NCI-H524 (cell line): ENCODE measurements around the gene SLC9A4.

Source experiments
- DNase-seq, 2 experiments: peaks; one replicate each; lab custom pipeline; 2025; lab: John Stamatoyannopoulos, UW

SLC9A4 gene

DNA sequence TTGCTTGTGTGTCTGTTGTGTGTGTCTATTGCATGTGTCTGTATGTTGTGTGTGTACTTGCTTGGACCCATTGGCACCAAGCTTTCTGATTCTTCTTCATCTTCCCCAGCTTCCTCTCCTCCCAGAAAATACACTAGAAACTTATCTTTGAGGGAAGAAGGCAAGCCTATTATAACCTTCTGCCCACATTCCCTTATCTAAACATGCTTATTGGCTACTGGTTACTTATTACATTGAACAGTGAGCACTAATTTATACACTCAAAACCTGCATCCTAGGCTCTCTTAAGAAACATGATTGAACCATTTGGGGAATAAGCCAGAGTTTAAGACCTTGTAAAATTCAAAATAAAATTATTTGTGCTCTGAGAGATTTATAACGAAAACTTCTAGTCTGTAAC is 26.5 kb downstream of the SLC9A4 start:
- no peak for DNase-seq

DNA sequence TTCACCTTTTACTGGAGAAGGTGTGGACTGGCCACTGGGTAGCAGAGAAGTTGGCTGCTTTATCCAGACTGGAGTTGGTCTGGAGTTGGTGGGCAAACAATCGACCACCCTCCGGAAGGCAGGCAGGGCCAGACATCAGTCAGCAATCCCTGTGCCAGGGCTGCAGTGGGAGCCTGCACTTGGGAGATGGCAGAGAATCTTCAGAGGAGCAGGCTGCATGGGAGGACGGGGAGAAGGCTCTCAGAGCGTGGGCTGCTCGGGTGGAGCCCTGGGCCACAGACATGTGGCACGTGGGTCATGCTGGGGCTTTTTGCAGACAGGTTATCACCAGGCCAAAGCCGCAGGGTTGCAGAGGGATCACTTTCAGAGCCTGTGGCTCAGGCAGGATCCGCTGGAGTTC is 29.6 kb downstream of the SLC9A4 start:
- DNase-seq, result no peak

DNA sequence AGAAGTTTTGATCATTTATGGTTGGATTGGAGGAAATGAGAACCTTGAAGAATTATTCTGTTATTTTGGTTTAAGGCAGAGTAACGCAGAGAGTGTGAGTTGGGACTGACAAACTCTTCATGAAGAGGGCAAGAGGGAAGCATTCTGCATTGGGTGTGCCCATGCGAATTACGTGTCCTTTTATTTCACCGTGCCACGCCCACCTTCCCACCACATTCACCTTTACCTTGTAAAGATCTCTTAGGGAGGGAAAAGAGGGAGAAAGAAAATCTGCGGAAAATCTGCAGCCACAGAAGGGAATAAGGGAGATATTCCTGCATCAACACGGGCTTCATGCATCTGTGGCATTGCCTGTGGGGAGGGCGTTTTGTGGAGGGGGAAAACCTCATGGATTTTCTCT is 31.8 kb downstream of the SLC9A4 start:
- DNase-seq, result no peak

DNA sequence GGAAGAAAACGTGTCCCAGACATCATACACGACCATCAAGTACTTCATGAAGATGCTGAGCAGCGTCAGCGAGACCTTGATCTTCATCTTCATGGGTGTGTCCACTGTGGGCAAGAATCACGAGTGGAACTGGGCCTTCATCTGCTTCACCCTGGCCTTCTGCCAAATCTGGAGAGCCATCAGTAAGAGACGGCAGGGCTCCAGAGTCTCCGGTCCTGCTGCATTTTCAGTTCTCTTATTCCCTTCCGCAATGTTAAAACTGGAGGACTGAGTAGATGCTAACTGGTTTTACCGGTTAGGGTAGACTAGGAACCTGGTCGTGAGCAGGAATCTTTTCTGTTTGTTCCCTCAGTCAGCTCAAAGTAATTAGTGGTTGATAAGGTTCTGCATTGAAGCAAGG is 32.3 kb downstream of the SLC9A4 start:
- no peak for DNase-seq

DNA sequence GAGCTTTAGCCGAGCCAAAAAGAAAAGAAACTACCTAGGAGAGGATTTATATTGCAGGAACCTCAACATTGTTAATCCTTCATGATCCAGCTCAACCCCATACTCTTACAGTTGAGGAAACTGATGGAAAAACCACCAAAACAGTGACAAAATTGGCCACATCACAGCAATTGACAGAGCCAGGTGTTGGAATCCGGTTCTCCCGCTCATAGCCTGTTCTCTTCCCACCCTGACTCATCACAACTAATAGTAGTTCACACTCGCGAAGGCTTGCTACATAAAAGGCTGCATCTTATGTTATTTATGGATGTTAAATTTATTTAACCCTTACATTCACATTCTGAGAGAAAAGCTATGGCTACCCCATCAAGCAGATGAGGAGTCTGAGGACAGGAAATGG is 33.7 kb downstream of the SLC9A4 start:
- DNase-seq, result no peak

DNA sequence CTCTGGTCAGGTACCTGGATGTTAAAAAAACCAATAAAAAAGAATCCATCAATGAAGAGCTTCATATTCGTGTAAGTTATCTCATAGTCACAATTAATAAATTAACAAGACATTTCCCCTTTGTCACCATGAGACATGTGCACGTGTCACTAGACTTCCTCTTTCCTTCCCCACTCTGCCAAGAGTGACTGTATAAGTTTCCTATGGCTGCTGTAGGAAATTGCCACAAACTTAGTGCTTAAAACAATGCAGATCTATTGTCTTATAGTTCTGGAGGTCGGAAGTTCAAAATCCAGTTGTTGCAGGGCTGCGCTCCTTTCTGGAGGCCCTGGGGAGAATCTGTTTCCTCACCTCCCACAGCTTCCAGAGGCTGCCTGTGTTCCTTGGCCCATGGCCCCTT is 35.8 kb downstream of the SLC9A4 start:
- no peak for DNase-seq

DNA sequence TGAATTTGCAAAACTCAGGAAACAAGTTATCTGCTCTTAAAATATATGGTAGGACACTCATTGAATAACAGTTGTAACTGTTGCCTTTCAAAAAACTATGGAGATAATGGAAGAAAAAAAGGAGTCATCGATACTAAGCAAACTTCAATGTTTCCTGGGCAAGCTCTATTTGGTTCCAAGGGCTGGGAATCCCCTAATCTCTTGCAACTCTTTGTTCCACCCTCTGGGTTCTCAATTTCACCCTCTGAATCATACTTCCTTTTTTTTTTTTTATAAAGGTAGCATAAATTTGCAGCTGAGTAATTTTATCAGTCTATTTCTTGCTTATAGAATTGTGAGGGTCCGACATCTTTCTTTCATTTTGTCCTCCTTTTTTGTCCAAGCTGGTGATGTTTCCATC is 36.7 kb downstream of the SLC9A4 start:
- DNase-seq, result no peak

DNA sequence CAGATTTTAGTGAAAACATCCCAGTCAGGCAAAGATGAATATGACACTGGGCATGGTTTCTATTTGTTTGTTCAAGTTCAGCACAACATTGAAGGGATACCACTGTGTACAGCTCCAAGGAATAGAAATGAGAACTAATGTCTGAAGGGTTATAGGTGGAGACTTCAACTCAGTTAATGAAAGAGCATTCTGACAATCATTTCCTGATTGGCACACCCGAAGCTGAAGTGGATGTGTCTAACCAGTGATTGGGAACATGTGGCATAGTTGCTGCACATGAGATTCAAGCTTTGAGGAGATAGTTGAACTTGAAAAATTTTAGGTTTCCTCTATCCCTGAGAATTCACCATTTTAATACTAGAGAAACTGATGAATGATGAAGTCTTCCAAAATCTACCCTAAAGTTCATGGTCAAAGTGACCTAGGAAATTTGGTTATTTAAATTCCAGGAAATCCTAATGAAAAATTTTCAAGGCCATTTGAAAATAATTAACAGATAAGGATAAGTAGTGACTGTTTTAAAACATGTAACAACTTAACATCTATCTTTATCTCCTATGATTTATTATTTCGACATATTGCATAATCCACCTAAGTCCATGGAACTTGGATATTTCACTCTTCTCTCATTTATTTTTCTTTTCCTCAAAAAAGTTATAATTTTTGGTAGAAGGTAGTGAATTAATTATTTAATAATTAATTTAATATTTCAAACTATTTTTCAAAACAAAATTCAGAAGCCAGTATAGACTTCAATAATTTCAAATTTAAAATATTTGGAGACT is 38.0 kb downstream of the SLC9A4 start:
- DNase-seq, result no peak

DNA sequence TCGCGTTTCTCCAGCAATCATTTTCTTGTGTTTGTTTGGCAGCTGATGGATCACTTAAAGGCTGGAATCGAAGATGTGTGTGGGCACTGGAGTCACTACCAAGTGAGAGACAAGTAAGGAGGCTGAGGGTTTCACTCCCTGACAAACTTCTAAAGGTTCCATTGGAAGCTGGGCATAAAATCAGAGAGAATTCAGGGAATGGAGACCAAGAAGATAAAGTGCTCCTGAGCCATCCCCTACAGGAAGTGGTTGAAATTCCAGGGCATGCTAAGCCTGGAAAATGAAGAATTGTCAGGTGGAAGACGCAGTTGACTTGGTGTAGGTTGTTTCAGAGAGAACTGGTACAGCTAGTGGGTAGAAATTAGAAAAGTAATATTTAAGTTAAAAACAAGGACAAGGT is 39.1 kb downstream of the SLC9A4 start:
- DNase-seq, result no peak

DNA sequence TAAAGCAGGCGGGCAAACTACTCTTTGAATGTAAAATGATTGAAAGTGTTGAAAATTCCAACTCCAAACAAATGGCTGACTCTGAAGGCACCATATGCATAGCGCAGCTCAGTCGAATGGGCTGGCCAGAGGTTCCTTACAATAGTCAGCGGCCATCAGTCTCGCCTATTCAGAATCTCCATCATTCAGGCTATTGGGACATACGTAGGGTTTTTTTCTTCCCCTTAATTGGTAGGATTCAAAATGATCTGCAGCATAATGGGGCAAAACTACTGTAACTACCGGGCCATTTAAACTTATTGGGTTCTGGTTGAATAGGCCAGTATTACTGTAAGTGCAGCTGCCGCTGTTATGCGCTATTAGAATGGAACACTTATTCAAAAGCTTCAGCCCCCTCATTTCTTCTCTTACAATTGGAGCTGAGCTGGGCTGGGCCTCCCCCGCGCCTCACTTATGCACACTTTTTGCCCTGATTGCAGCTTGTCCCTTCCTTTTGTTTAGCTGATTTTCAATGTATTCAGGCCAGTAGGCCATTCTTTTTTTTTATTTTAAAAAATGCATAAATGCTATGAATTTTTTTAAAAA is 40.4 kb downstream of the SLC9A4 start:
- no peak for DNase-seq

DNA sequence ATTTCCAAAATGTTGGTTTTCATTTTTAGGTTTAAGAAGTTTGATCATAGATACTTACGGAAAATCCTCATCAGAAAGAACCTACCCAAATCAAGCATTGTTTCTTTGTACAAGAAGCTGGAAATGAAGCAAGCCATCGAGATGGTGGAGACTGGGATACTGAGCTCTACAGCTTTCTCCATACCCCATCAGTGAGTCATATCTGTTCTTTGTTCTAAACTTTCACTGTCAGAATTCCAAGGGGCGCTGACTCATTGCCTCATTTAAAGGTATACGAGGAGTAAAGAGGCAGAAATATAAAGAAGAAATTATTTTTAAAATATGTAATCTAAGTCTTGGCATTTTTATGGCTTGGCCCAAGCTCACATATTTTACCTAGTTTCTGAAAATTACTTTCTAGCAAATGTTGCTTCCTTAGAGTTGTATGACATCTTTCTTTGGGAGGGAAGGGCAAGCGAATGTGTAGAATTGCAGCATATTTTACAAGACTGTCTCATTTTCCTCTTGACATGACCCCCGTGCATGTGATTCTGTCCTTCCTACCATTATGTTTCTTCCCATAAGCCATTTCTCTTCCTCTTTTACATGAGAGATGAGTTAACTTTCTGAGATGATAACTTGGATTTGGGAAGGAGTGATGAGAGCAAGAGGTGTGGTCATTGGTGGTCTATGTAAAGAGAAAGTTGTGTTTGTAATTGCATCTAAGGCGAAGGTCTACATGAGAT is 41.2 kb downstream of the SLC9A4 start:
- DNase-seq, result no peak

DNA sequence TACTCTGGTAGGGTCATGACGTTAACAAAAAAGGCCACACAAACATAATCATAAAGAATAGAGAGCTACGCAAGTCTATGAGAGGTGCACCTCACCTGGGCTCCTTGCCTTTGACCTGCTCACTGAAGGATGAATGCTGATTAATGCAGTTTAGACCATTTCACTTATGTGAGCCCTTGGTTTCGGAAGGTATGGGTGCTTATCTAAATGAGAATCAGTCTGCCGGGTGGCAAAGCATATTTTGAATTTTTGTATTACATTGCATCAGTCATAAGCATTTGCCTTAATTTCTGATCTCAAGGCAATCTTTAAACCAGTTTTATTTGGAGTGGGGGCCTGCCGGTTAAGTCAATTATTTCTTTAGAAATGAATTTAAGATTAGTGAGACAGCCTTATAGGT is 42.8 kb downstream of the SLC9A4 start:
- DNase-seq, result no peak

DNA sequence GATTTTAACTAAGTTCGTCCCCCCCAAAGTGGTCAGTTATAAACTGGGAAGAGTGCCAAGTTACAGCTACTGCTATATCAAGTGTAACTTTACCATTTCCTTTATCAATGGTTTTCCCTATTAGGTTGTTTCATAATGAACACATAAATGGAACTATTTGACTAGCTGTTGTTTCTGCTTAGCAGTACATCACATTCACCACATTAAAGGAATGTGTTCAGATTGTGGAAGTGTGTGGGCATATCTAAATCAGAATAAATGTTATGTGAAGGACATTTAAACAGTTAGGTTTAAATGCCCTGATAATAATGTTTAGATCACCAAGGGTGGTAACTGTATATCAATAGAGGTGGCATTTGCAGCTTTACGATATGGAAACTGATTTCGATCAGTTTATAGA is 45.1 kb downstream of the SLC9A4 start:
- DNase-seq, result no peak

DNA sequence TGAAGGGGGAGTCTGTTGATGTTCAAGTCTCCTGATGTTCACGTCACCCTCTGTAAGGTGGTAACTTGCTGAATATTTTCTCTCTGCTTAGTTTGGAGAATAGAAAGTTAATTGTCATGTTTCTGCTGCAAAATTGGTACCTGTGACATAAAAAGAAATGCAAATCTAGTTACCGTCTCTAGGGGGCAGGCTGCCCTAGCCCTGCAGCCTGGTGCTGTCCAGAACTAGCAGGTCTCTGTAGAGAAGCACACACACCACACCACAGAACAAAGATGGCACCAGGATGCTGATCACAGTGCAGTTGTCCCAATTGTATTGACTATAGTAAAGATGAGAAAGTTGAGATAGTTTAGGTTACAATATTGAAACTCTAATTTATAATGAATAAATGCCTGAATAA is 47.0 kb downstream of the SLC9A4 start:
- DNase-seq, result peak in 1 of 2 experiments; percentile 28

DNA sequence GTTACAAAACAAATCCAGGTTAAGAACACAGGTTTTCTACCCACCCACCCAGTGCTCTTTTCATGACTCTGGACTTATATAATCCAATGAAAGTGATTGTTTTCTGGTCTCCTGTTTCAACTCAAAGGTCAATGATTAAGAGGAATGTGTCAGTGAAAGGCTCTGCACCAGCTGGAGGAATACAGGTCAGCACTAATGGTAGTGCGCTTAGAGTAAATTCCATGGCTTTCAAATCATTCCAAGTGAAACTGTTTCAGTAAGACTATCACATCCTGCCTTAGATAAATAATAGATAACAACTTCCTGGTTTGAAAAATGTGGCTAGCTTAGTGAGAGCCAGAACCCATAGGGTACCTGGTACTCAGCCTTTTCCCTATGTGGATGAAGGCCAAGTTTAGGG is 47.8 kb downstream of the SLC9A4 start:
- no peak for DNase-seq

DNA sequence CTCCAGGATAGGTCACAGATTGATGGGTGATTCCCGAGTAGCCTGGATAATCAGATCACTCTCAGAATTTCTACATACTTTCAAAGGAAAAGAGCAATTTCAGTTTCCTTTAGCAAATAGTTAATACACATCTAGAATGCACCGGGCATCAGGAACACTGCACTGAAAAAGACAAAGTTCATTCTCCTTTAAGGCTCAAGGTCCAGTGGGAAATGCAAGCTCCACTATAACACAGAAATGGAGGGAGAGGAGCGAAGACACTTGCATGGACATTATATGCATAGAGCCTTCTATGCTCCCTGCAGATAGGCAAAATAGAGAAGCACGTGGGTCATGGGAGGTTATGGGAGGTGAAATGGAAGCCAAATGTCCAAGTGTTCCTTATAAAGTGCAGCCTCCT is 49.1 kb downstream of the SLC9A4 start:
- DNase-seq, result no peak

DNA sequence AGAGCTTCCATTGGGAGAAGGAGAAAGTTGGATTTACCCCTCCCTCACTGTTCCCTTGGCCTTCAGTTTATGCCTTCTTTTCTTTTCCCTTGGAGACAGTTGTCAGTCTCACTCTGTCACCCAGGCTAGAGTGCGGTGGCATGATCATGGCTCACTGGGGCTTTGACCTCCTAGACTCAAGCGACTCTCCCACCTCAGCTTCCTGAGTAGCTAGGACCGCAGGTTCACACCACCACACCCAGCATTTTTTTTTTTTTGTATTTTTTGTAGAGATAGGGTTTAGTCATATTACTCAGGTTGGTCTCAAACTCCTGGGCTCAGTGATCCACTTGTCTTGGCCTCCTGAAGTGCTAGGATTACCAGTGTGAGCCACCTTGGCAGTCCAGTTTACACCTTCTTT is 49.9 kb downstream of the SLC9A4 start:
- no peak for DNase-seq

DNA sequence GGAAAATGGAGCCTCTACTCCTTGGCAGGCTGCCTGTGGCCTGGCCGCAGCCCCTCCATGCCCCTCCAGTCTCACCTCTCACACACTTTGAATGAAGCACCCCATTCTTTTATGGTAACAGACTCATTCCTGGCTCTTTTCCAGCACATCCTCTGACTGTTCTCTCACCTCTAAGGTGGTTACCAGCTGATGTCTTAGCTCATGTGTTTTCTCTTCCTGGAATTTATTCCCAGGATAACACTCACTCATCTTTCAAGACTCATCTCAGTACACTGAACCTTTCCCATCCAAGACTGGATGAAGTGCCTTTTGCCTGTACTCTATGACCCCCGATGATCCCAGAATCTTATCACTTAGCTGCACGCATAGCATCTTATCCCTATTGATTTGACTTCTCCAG is 50.6 kb downstream of the SLC9A4 start:
- DNase-seq, result no peak

DNA sequence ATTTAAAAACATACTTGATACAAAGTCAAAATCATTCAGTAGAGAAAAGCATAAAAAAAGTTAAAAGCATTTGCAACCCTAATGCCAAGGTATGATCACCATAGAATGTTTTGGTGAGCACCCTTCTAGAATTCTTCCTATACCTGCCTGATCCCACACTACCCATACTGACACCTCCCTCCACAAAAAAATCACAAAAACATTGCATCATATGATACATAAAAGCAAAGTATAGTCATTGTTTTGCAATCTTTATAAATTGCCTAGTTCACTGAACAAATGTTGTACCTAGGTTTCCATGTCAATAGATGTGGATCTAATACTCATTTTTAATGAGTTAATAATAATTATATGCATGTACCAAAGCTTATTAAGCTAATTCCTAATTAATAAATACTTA is 54.1 kb downstream of the SLC9A4 start:
- no peak for DNase-seq

DNA sequence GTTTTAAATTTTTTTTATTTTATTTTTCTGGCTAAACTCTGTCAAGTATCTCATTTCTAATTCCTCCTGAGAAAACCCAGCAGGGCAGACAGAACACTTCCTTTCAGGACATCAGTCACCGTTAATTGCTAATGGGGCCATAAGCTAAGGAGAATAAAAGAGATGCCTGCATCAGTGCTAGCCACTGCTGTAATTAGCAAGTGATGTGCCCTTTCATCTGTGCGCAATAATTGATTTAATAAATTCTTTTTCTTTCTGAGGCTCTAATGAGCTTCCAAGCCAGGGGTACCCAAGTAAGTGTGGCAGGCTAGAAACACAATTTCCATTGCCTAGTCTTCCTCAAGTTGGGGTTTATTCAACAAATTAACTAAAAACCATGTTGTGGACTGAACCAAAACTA is 65.5 kb downstream of the SLC9A4 start:
- DNase-seq, result no peak

DNA sequence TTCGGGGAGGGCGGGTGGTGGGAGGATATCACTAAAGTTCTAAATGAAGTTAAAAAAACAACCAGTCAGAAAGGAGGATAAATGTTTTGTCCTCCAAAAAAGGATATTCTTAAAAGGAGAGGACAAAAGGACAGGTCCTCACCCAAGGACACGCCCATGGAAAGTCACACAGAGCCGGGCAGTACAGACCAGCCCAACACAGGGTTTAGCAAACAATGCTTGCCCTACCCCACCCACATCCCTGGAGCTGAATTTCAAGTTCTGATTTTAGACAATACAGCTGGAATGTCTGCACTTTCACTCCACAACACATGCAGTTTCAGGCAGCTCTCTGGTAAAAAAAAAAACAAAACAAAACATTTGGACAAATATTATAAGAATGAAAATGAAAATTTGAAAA is 67.9 kb downstream of the SLC9A4 start:
- DNase-seq, result no peak

DNA sequence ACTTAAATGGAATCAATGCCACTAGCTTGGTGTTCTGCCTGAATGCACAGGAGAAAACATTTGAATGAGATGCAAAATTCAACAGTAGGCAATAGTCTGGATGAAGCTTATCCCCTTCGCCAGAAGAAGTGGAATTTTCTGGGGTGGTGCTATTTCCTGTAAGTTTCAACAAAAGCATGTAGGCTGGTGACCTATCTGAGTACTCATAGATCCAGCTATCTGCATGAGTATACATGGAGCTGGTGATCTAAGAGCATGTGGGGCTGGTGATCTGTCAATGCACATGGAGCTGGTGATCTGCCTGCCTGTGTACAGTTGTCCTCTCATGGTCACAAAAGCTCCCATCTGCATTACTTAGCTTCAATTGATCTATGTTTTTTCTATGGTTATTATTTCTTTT is 71.2 kb downstream of the SLC9A4 start:
- no peak for DNase-seq

DNA sequence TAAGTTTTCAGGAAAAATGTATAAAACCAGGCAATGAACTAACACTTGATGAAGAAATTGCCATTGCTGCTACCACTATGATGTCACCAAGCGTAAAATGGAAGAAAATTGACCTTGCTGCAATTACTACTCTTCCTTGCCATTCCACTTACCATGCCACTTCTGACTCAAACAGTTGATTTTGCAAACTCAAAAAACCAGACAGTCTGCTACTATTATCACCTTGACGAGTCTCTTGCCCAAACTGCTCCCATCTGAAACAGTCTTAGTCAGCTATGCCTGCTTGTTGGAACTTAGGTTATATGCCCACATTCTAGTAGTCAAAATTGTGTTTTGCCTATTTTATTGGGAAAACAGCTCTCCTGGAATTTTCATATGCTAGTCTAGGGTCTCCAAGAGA is 74.4 kb downstream of the SLC9A4 start:
- DNase-seq, result no peak

DNA sequence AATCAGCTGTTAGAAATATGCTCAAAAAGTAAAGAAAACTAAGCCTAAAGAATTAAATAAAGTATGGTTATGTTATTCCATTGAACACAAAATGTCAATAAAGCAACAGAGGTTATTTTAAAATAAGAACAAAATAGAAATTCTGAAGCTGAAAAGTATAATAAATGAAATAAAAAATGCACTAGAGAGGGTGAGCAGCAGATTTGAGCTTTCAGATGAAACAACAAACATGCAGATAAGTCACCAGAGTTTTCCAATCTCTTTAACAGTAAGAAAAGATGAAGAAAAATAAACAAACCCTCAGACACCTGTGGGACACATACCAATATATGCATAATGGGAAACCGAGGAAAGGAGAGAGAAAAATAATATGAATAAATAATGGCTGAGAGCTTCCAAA is 76.0 kb downstream of the SLC9A4 start:
- DNase-seq, result no peak
